Amygdala (tissue), 56 donors: ENCODE measurements around the gene DOK3.

ENCODE experiments used
- DNase-seq, 56 donors: peaks; one replicate each; lab custom pipeline; 2025; lab: John Stamatoyannopoulos, UW

The DOK3 gene

GRCh38 chr5:177501874-177502678, 7.5 kb downstream of the DOK3 start:
- no peak for DNase-seq

DNA sequence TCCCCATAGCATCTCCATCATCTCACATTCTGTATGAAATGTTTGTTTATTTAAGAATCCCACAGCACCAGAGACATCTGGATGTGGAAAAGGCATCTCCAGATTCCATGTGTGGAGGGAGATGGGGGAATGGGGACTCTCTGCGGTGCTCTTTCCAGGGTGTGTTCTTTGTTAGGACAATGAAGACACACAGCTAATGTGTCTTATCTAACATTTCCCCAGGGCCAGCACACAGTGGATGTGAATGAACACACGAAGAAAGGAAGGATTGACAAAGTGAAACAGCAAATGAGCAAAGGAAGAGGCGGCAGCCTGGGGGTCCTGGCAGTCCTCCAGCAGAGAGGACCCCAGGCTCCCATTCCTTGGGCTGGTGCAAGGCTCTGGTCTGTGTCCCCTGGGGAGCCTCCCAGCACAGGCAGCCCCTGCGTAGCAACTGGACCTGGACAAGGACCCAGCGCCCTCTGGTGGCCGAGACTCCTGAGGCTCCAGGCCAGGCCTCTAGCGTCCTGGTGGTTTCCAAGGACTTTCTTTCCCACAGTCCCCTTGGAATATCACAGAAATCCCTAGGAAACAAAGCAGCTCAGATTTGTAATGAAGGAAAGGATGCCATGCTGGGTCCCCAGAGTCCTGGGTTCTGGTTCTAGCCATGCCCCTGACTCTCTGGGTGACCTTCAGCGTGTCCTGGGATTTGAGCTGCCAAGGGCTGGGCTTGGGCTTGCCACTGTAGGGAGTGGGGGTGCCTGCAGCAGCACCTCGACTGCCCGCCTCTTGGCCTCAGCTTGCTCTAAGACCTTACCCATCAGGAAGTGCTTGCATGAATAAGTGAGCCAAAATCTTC, 8.7 kb downstream of the DOK3 start:
- DNase-seq = peak in 55 of 56 donors; percentile 37 to 94 (median 71)

DNA sequence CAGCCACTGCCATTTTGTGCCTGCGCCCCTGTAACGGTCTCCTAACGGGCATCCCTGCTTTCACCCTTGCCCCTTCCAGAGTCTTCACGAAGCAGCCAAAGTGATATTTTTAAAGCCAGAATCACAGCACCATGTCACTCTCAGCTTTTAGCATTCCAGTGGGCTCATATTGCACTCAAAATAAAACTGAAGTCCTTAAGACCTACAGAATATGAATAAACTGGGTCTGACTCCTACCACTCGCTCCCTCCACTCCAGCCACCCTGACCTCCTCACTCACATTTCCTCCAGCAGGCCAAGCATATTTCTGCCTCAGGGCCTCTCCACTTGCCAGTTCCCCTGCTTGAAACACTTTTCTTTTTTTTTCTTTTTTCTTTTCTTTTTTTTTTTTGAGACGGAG, 9.8 kb downstream of the DOK3 start:
- no peak for DNase-seq

DNA sequence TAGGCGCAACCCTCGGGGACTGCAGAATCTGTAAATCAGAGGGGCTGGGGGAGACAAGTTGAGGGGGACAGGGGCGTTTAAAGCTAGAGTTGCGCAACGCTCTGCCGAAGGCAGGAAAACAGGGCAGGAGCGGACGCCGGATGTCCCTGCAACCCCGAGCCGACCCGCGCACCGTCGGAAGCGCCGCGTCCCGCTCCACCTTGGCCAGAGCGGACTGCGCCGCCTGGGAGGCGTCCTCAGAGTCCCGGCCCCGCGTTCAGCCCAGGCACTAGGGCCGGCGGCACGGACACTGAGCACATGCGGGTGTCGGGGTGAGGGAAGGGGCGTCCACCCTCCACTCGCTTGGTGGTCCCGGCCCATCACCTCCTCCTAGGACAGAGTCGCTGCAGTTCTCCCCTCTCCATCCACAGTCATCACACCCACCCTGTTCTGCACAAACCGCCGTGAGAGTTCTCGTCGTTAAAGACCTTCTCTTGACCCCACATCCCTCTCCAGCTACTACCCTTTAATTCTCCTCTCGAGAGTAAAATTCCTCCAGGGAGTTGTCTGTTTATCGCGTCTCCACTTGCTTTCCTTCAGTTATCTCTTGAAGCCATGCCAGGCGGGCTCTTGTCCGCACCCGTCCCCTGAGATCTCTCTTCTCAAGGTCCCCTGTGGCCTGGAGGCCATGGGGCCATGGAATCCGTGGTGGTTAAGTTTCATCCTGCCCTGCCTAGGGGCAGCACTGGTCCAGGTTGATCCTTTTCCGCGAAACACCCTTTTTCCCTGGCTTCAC, 11.4 kb downstream of the DOK3 start:
- no peak for DNase-seq

- DNase-seq = peak in 52 of 56 donors; percentile 23 to 92 (median 72)
Measured at GRCh38 chr5:177497292-177498012, 12.2 kb downstream of the DOK3 start, which contains the start of gene PDLIM7. TSS of gene PDLIM7 (minus strand) at chr5:177497604. CDS start at chr5:177496512, 1,092 bp downstream.

DNA sequence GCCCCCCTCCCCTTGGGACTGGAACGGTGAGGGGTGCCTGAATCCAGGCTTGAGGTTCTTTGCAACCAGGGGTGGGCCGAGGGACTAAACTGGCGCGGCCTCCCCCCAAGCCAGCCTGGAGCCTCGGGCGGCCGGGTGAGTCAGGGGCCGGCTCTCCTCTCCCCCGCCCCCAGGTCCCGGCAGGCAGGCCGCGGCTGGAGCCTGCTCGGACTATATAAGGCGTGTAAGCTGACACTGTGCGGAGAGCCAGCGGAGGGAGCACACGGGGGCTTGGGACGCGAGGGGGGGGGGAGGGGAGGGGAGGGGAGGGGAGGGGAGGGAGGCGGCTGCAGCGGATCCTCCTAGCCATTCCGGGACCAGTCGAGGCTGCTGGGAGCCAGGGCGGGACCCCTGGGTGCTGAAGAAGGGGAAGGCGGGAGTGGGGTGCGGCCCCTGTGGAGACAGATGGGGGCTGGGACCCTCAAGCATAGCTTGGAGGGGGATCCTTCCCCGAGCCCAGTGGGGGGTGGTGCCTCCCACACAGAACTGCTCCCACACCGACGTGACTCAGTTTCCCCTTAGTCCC, 12.8 kb downstream of the DOK3 start:
- DNase-seq = peak in 1 of 56 donors; percentile 66

GRCh38 chr5:177496070-177496726, 13.4 kb downstream of the DOK3 start:
- DNase-seq = no peak

- DNase-seq = no peak
Measured at GRCh38 chr5:177495243-177496060, 14.2 kb downstream of the DOK3 start.

GRCh38 chr5:177494346-177495195, 15.1 kb downstream of the DOK3 start:
- DNase-seq = peak in 5 of 56 donors; percentile 9 to 69 (median 17)

GRCh38 chr5:177493795-177494345, 15.8 kb downstream of the DOK3 start:
- DNase-seq = no peak

DNA sequence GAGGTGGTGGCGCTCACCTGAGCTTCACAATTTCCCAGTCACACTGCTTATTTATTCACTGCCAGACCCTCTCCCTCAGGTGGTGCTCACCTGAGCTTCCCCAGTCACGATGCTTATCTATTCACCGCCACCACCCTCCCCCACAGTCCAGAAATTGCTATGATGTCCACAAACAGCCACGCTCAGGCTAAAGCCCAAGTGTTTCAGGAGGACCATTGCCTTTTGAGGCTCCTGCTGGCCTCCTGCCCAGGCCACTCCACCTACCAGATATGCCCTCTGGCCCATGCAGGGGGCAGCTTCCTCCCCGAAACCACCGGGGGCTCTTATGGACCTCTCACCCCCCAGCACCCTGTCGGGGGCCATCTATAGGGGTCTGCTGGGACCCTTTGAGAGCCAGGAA, 16.8 kb downstream of the DOK3 start:
- no peak for DNase-seq

DNA sequence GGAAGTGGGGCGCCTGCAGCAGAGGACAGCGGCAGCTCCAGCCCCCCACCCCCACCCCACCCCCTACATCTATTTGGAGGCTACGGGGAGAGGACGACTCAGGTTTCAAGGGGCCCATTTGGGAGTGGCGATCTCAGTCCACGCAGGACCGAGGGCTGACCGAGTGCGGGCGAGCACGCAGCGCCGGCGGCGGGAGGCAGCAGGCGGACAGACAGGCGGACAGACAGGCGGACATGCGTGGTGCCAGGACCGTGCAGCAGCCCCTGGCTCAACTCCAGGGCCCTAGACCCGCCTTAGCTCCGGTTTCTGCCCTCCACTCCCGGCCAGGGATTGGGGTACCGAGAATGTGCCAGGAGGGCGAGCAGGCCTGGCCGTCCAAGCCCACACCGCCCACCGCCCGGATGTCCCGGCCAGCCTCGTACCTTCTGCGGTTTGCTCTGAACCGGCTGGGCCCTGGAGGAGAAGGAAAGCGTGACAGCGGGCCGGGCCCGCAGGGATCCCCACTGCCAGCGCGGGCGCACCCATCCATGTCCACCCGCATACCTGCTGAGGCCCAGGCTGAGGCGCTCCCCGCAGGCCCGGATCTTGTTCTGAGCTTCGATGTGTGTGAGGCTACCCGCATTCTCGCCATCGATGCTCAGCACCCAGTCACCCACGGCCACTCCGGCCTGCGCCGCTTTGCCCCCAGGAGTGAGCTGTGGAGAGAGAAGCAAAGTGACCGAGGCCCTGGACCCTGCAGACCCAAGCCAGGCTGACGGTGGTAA, 17.5 kb downstream of the DOK3 start:
- DNase-seq = no peak

- no peak for DNase-seq
Measured at GRCh38 chr5:177491429-177491945, 18.1 kb downstream of the DOK3 start.

GRCh38 chr5:177490992-177491391, 18.6 kb downstream of the DOK3 start:
- no peak for DNase-seq

DNA sequence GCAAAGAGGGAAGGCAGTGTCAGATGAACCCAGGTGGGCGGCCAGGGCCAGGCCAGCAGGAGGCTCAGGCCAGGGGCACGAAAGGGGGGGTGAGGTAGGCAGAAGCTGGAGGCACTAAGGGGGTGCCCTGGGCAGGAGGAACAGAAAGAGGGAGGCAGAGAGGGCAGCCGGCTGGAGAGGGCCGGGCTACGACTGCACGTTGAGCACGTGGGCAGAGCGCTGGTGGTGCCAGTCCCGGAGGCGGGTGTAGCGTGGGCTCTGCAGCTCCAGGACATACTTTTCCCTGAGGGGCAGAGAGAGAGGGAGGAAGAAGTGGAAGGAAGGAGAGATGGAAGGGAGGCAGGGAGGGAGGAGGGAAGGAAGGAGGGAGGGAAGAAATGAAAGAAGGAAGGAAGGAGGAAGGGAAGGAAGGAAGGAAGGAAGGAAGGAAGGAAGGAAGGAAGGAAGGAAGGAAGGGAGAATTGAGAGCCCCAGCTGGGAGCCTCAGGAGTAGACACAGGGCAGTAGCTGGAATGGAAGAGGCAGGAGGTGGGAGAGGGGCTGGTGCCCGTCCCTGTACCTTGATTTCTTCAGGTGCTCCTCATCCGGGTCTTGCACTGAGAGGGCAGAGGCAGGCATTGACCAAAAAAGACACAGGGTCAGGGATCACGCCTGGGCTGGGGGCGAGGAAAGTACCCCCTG, 19.2 kb downstream of the DOK3 start:
- DNase-seq = peak in 8 of 56 donors; percentile 9 to 28 (median 18)
